Keratinocyte (primary cell): ENCODE data around the gene EEF1A2. TPM values are rescaled to one million over a fixed set of nuclear protein-coding genes. Genes with fewer than 3 reads are reported as not detected.

Experiments used
- DNase-seq: peaks from one replicate; pipeline ENCODE4 v3.0.0-alpha.2; 2011; ENCODE audit warnings: low read depth, missing footprints, low spot score
- FAIRE-seq: peaks from 2 replicates; lab custom pipeline; 2011; peaks lifted over from hg19 to GRCh38; lab: Jason Lieb, UNC
- H2AFZ ChIP-seq: 2 replicates; pipeline ENCODE4 v1.6.0; 2012; ENCODE audit warnings: low read length, control low read depth, inconsistent platforms; ENCODE audit not compliant: control insufficient read depth
- H3K27ac ChIP-seq: 2 replicates; pipeline ENCODE4 v1.5.1; 2011; ENCODE audit warnings: low read length; ENCODE audit not compliant: control insufficient read depth, insufficient read depth
- H3K27me3 ChIP-seq: 3 replicates; pipeline ENCODE4 v1.6.0; 2011; ENCODE audit warnings: low read length; ENCODE audit not compliant: control insufficient read depth, insufficient read depth; ENCODE audit errors: extremely low read depth
- H3K36me3 ChIP-seq, 2 experiments: 2 replicates in 1 of 2; 3 replicates in 1 of 2; pipeline ENCODE4 v1.5.1; 2011; ENCODE audit warnings: low read length in 2 of 2, mild to moderate bottlenecking in 1 of 2; ENCODE audit not compliant: control insufficient read depth in 2 of 2, insufficient read depth in 2 of 2; ENCODE audit errors: extremely low read depth in 1 of 2
- H3K4me1 ChIP-seq: 3 replicates; pipeline ENCODE4 v1.5.1; 2011; ENCODE audit warnings: low read length; ENCODE audit not compliant: control insufficient read depth, insufficient read depth; ENCODE audit errors: extremely low read depth
- H3K4me2 ChIP-seq: 3 replicates; pipeline ENCODE4 v1.6.0; 2011; ENCODE audit warnings: low read depth, low read length; ENCODE audit not compliant: control insufficient read depth, insufficient read depth; ENCODE audit errors: extremely low read depth
- H3K4me3 ChIP-seq, 3 experiments: fragments of 200-600 bp in 1 of 3; sonication (generic) in 1 of 3; 2 replicates in 2 of 3; 3 replicates in 1 of 3; pipeline ENCODE4 v1.5.1; 2011 to 2016; ENCODE audit warnings: low read length in 3 of 3, mild to moderate bottlenecking in 3 of 3, control low read depth in 2 of 3, inconsistent platforms in 1 of 3, low read depth in 1 of 3, mixed read lengths in 1 of 3, mixed run types in 1 of 3, moderate library complexity in 1 of 3; ENCODE audit not compliant: control insufficient read depth in 2 of 3, insufficient read depth in 2 of 3; ENCODE audit errors: extremely low read depth in 1 of 3
- H3K79me2 ChIP-seq: 2 replicates; pipeline ENCODE4 v1.6.0; 2012; ENCODE audit warnings: low read length; ENCODE audit not compliant: control insufficient read depth, insufficient read depth
- H3K9ac ChIP-seq: 3 replicates; pipeline ENCODE4 v1.6.0; 2011; ENCODE audit warnings: low read length; ENCODE audit not compliant: control insufficient read depth, insufficient read depth; ENCODE audit errors: extremely low read depth
- H3K9me1 ChIP-seq: 3 replicates; pipeline ENCODE4 v1.6.0; 2011; ENCODE audit warnings: low read length; ENCODE audit not compliant: control insufficient read depth, insufficient read depth; ENCODE audit errors: extremely low read depth
- H3K9me3 ChIP-seq: 2 replicates; pipeline ENCODE4 v1.5.1; 2012; ENCODE audit warnings: low read depth, low read length; ENCODE audit not compliant: control insufficient read depth
- H4K20me1 ChIP-seq: 3 replicates; pipeline ENCODE4 v1.6.0; 2011; ENCODE audit warnings: low read length; ENCODE audit not compliant: control insufficient read depth, insufficient read depth; ENCODE audit errors: extremely low read depth
- CTCF ChIP-seq, 3 experiments: IDR thresholded peaks in 1 of 3; conservative IDR thresholded peaks in 1 of 3; optimal IDR thresholded peaks in 1 of 3; 2 replicates in 2 of 3; 3 replicates in 1 of 3; pipeline versions ENCODE3 to v1.5.1; 2011; ENCODE audit warnings: low read length in 3 of 3, mild to moderate bottlenecking in 3 of 3, moderate library complexity in 2 of 3, control low read depth in 1 of 3, inconsistent platforms in 1 of 3; ENCODE audit not compliant: insufficient read depth in 2 of 3; ENCODE audit errors: extremely low read depth in 1 of 3
- EZH2 ChIP-seq: IDR thresholded peaks from one replicate; pipeline ENCODE4 v1.6.1; 2012; ENCODE audit warnings: inconsistent platforms, mild to moderate bottlenecking, low read length, moderate library complexity
- dilution Hi-C: fragments of 300-500 bp; cut with MboI; formaldehyde crosslinking; loops from one replicate; pipeline ENCODE4 v1.7.0; 2020; ENCODE audit warnings: low sequenced_read_pairs; ENCODE audit not compliant: extremely low pct_ligation_motif_present
- polyA plus RNA-seq, 5 experiments: library from polyadenylated mRNA; depleted of rRNA in 3 of 5; stranded (reverse) in 3 of 5; stranded (forward) in 1 of 5; unstranded in 1 of 5; fragments of >200 nt; gene quantifications; 1 replicate in 1 of 5; 2 replicates in 3 of 5; 3 replicates in 1 of 5; pipeline versions ENCODE4 v1.2.1 to v1.2.3, GENCODE V29; 2011 to 2012; ENCODE audit warnings: missing spikeins in 2 of 5, low read depth in 1 of 5, low replicate concordance in 1 of 5

Gene EEF1A2
- polyA plus RNA-seq, 1 donor (not counting 4 experiments of a cell fraction or from before 2014, with no cell fraction given), result 0.12 TPM

- H3K9me1 ChIP-seq, result no peaks in the 10 kb centered on the region
- H3K4me3 ChIP-seq, result peak overlapping the region; percentile 35 to 59 (median 44)
- H2AFZ ChIP-seq, result no peak overlapping the region
- H3K27me3 ChIP-seq, result no peaks in the 10 kb centered on the region
- peak overlapping the region; percentile 82 for H3K4me2 ChIP-seq
- H3K9me3 ChIP-seq, result no peaks in the 10 kb centered on the region
- DNase-seq (peak; percentile 89), FAIRE-seq (no peak)
- peaks cover 7% of the 10 kb centered on the region for H4K20me1 ChIP-seq
- peaks cover 10% of the 10 kb centered on the region for H3K79me2 ChIP-seq
- H3K27ac ChIP-seq, result peak overlapping the region; percentile 49
- H3K4me1 ChIP-seq, result peaks cover 26% of the 10 kb centered on the region
- peaks cover 6 to 11% of the 10 kb centered on the region in 2 experiments for H3K36me3 ChIP-seq
- dilution Hi-C loops, result no loop called here
- TF ChIP-seq CTCF (optimal IDR thresholded peaks at IDR 0.05 in 1 of 3, IDR thresholded peaks at IDR 0.05 in 1 of 3, conservative IDR thresholded peaks at IDR 0.05 in 1 of 3; ENCODE audit: extremely low read depth in 1 of 3, insufficient read depth in 2 of 3, low read length in 3 of 3) (no peak), EZH2 (no peak)
- peak overlapping the region; percentile 60 for H3K9ac ChIP-seq
Observed at GRCh38 chr20:63534831-63535651, 36.2 kb upstream of the EEF1A2 start.

GRCh38 chr20:63534427-63534830 lies 35.5 kb upstream of the EEF1A2 start:
- dilution Hi-C loops, result no loop called here
- FAIRE-seq, result no peak

More at GRCh38 chr20:63534427-63534830, 35.5 kb upstream of the EEF1A2 start:
- peak overlapping the region; percentile 60 for H3K9ac ChIP-seq
- no peaks in the 10 kb centered on the region for H3K9me3 ChIP-seq
- no peak for TF ChIP-seq CTCF (optimal IDR thresholded peaks at IDR 0.05 in 1 of 3, IDR thresholded peaks at IDR 0.05 in 1 of 3, conservative IDR thresholded peaks at IDR 0.05 in 1 of 3; ENCODE audit: extremely low read depth in 1 of 3, insufficient read depth in 2 of 3, low read length in 3 of 3)
- TF ChIP-seq EZH2, result no peak
- H3K79me2 ChIP-seq, result peaks cover 10% of the 10 kb centered on the region
- peak overlapping the region in 2 of 3 experiments; percentile 17 to 59 for H3K4me3 ChIP-seq
- peaks cover 7% of the 10 kb centered on the region for H4K20me1 ChIP-seq
- H3K4me2 ChIP-seq, result peak overlapping the region; percentile 82
- peaks cover 6 to 14% of the 10 kb centered on the region in 2 experiments for H3K36me3 ChIP-seq
- H3K27ac ChIP-seq, result peak overlapping the region; percentile 49
- no peak overlapping the region for H2AFZ ChIP-seq
- H3K9me1 ChIP-seq, result no peaks in the 10 kb centered on the region
- DNase-seq, result no peak
- peaks cover 26% of the 10 kb centered on the region for H3K4me1 ChIP-seq
- H3K27me3 ChIP-seq, result no peaks in the 10 kb centered on the region
